HepG2 (cell line): Measurements from ENCODE around the gene USP5. TPM values are rescaled to one million over a fixed set of nuclear protein-coding genes. Genes with fewer than 3 reads are reported as not detected.
"Not testable (repeated sequence)": the region's sequence is repeated elsewhere in the genome, so short reads cannot be mapped to it uniquely, and the experiment has no call there.

ENCODE experiments used
- ATAC-seq: fragments of 200-7000 bp; cut with Tn5 transposase; 3 replicates; pipeline ENCODE4 v1.9.1; 2020; ENCODE audit warnings: mild to moderate bottlenecking, moderate library complexity
- BruUV-seq: library from RNA; stranded (reverse); fragments of 400-500 nt; replicated peaks from 2 replicates; lab custom pipeline; 2021; lab: Mats Ljungman, UMichigan
- CTCF ChIA-PET: fragments of 300-600 bp; formaldehyde crosslinking; extraction: SDS; loops from one replicate; lab custom pipeline; 2021; ENCODE audit warnings: low total read pairs, inconsistent platforms, low intra/inter-chr PET ratio; lab: Yijun Ruan, JAX
- POLR2A ChIA-PET: fragments of 350-600 bp; sonication (Branson Sonifier 250); formaldehyde crosslinking; loops from one replicate; lab custom pipeline; 2020; ENCODE audit warnings: antibody characterized with exemption, inconsistent platforms; lab: Yijun Ruan, JAX
- DNase-seq: peaks from one replicate; pipeline ENCODE4 v3.0.0-alpha.2; 2015; ENCODE audit warnings: low spot score
- FAIRE-seq: peaks from 3 replicates; lab custom pipeline; 2011; peaks lifted over from hg19 to GRCh38; lab: Jason Lieb, UNC
- H2AFZ ChIP-seq: one replicate; pipeline ENCODE4 v1.6.1; 2011; ENCODE audit warnings: low read length, inconsistent platforms
- H3K27ac ChIP-seq: fragments of 300-600 bp; 3 replicates; pipeline ENCODE4 v1.8.0; 2011; ENCODE audit warnings: mixed run types, mild to moderate bottlenecking, mixed read lengths, low read length, inconsistent platforms; ENCODE audit not compliant: insufficient read depth; ENCODE audit errors: extremely low read length
- H3K27me3 ChIP-seq, 2 experiments: fragments of 200-600 bp in 1 of 2; 2 replicates in 1 of 2; 3 replicates in 1 of 2; pipeline versions ENCODE4 v1.6.0 to v1.8.0; 2011; ENCODE audit warnings: low read length in 2 of 2, mild to moderate bottlenecking in 2 of 2, moderate library complexity in 2 of 2, inconsistent platforms in 1 of 2; ENCODE audit not compliant: insufficient read depth in 2 of 2, control insufficient read depth in 1 of 2
- H3K36me3 ChIP-seq, 2 experiments: fragments of 200-600 bp in 1 of 2; replicated peaks in 1 of 2; 2 replicates in 1 of 2; 3 replicates in 1 of 2; pipeline versions ENCODE4 v1.5.1 to v1.8.0; 2011; ENCODE audit warnings: low read length in 2 of 2, inconsistent platforms in 1 of 2; ENCODE audit not compliant: insufficient read depth in 2 of 2, control insufficient read depth in 1 of 2
- H3K4me1 ChIP-seq: 2 replicates; pipeline ENCODE4 v1.5.1; 2012; ENCODE audit warnings: low read length, inconsistent platforms; ENCODE audit not compliant: insufficient read depth
- H3K4me2 ChIP-seq: 2 replicates; pipeline ENCODE4 v1.6.0; 2011; ENCODE audit warnings: low read depth, low read length, inconsistent platforms
- H3K4me3 ChIP-seq, 3 experiments: fragments of 200-600 bp in 1 of 3; sonication (generic), shearing (Covaris generic) in 1 of 3; replicated peaks in 1 of 3; 2 replicates each; pipeline ENCODE4 v1.5.1; 2011 to 2016; ENCODE audit warnings: low read length in 3 of 3, inconsistent platforms in 2 of 3, low read depth in 2 of 3, mild to moderate bottlenecking in 2 of 3, control low read depth in 1 of 3, mixed read lengths in 1 of 3; ENCODE audit not compliant: insufficient read depth in 1 of 3
- H3K79me2 ChIP-seq: one replicate; pipeline ENCODE4 v1.6.1; 2011; ENCODE audit warnings: low read length, inconsistent platforms; ENCODE audit not compliant: insufficient read depth
- H3K9ac ChIP-seq: 2 replicates; pipeline ENCODE4 v1.6.0; 2011; ENCODE audit warnings: mild to moderate bottlenecking, low read depth, low read length, inconsistent platforms; ENCODE audit not compliant: insufficient read depth
- H3K9me3 ChIP-seq: 2 replicates; pipeline ENCODE4 v1.5.1; 2012; ENCODE audit warnings: mild to moderate bottlenecking, low read length
- H4K20me1 ChIP-seq: 2 replicates; pipeline ENCODE4 v1.6.0; 2011; ENCODE audit warnings: inconsistent platforms, mild to moderate bottlenecking, low read length, moderate library complexity; ENCODE audit not compliant: insufficient read depth
- ARID4A ChIP-seq: sonication (generic); formaldehyde crosslinking; IDR thresholded peaks from 2 replicates; pipeline ENCODE4 v1.5.0; 2020; ENCODE audit warnings: mild to moderate bottlenecking, missing genetic modification reagents, borderline replicate concordance
- ZNF121 ChIP-seq: sonication (generic); formaldehyde crosslinking; IDR thresholded peaks from 2 replicates; pipeline ENCODE4 v1.5.0; 2020; ENCODE audit warnings: mild to moderate bottlenecking, missing genetic modification reagents
- ZNF460 ChIP-seq: sonication (generic); formaldehyde crosslinking; IDR thresholded peaks from 2 replicates; pipeline ENCODE4 v1.5.1; 2020; ENCODE audit warnings: missing genetic modification reagents, mild to moderate bottlenecking, borderline replicate concordance
- WGBS: methylation state at CpG from one replicate; pipeline ENCODE4 v1.1.6; 2017; ENCODE audit warnings: low lambda C conversion rate; 5-methylcytosine and 5-hydroxymethylcytosine counted together
- in situ Hi-C: cut with HindIII; loops from 2 replicates; pipeline ENCODE4 v1.10.0; 2017; ENCODE audit warnings: low pct_unique_long_range_greater_than_20kb; ENCODE audit not compliant: extremely low pct_ligation_motif_present
- intact Hi-C: fragments of 100-400 bp; cut with micrococcal nuclease; formaldehyde crosslinking; loops from one replicate; pipeline ENCODE4 v1.10.0; 2022; ENCODE audit not compliant: unreplicated experiment
- polyA plus RNA-seq, 8 experiments: library from polyadenylated mRNA; depleted of rRNA in 3 of 8; stranded (reverse) in 7 of 8; unstranded in 1 of 8; fragments of >200 nt; fragmentation: Illumina TruSeq in 4 of 8; extraction: Trizol in 4 of 8; gene quantifications; 2 replicates each; pipeline versions ENCODE4 v1.2.1 to v1.2.3, GENCODE V29; 2011 to 2016; ENCODE audit warnings: low read depth in 4 of 8, missing spikeins in 1 of 8, mixed read lengths in 1 of 8; ENCODE audit not compliant: insufficient read depth in 1 of 8
- total RNA-seq, 5 experiments: library from RNA; depleted of rRNA; stranded (reverse); fragments of >200 nt; fragmentation: Illumina TruSeq; extraction: Trizol; gene quantifications; 2 replicates each; pipeline ENCODE4 v1.2.3, GENCODE V29; 2016; ENCODE audit warnings: low read depth in 1 of 5

The USP5 gene
- total and polyA plus RNA-seq, 2 of the 13 experiments (the other 11 are each of a cell fraction or from before 2014, with no cell fraction given), result 39.6 to 56.0 TPM

DNA sequence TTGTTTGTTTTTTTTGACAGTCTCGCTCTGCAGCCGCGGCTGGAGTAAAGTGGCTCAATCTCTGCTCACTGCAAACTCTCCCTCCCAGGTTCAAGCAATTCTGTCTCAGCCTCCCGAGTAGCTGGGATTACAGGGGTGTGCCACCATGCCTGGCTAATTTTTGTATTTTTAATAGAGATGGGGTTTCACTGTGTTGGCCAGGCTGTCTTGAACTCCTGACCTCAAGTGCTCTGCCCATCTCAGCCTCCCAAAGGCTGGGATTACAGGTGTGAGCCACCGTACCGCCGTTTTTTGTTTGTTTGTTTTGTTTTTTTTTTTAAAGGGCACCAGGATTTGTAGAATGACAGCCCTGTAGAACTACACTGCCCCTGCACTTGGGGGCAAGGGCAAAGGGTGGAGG is 36.8 kb downstream of the USP5 start:
- H3K79me2 ChIP-seq, ATAC-seq, H3K27me3 ChIP-seq, H3K36me3 ChIP-seq, H3K9ac ChIP-seq, BruUV-seq, intact Hi-C loops, CTCF ChIA-PET, in situ Hi-C loops, FAIRE-seq, H3K9me3 ChIP-seq, H2AFZ ChIP-seq, H4K20me1 ChIP-seq, H3K4me2 ChIP-seq, H3K4me3 ChIP-seq, DNase-seq: not testable (repeated sequence)
- peak overlapping the region; percentile 19 for H3K27ac ChIP-seq
- WGBS, result 51% methylated on average over 7 of the region's 7 CpGs
- TF ChIP-seq ZNF460 (CRISPR knock-in tag), result peak; percentile 61; the same call in 1 of the 2 replicates
- peak; percentile 28; the same call in 1 of the 2 replicates for TF ChIP-seq ARID4A (CRISPR knock-in tag)
- peak; percentile 66 for TF ChIP-seq ZNF121
- POLR2A ChIA-PET, result interaction anchor here (1.4 to 3.0 kb wide), 2 partner anchors 17 to 56 kb away, joined by 3 to 25 read pairs; partner anchors contain the start of genes C12orf57 and SPSB2
- peaks cover 52% of the 10 kb centered on the region for H3K4me1 ChIP-seq
